NCI-H2029 (cell line): ENCODE results near the gene HCN2.
A peak's percentile ranks its signal among the peaks of the same experiment; 100 is the strongest.

ENCODE experiments used
- DNase-seq: peaks from one replicate; lab custom pipeline; 2025; lab: John Stamatoyannopoulos, UW

The HCN2 gene

DNA sequence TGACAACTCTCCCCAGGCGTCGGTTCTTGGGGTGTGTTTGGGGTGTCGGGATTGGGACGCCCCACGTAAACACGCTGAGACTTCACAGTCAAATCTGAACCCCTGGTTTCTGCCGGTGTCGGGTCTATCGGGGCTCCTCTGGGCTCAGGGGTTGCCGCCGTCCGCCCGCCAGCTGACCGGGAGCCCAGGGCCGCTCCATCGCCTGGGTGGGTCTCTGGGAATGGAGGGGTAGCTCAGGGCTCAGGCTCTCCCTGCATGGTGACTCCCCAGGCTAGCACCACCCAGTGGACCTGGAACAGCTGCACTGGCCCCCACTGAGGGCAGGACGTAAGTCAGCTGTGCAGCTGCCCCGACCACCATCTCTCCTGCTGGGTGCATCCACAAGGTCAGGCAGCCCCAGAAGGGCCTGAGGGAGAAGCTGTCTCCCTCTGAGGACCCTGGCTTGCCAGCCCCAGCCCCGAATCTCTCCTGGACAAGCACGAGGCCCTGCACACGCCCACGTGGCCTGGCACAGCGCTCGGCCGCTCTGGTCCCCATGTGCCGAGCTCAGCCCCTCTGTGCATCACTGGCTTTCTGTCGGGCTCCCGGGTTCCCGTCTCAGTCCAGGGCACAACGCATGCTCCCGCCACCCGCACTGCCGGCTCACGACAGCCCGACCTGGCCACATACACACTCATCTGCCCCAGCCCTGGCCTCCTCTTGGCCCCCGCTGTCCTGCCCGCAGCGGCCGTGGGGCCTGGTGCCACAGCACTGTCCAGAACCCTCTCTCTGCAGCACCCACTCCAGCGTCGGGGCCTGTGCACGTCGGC is 67.3 kb downstream of the HCN2 start:
- no peak for DNase-seq

DNA sequence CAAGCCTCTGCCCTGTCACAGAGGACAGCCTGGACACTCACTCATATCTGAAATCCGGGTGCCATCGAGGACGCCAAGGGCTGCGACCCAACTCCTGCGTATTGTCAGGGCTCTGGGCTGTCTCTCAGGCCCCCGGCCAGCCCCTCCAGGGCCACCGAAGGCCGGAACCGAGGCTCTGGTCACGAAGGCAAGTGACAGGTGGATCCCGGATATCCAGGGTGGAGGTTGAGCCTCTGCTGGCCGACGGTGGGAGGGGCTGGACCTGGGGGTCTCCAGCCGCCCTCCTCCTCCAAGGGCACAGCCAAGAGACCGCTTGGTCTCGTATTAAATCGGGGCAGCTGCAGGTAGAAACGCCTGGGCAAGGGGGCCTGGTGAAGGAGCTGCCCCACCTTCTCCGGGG is 67.9 kb downstream of the HCN2 start:
- no peak for DNase-seq

DNA sequence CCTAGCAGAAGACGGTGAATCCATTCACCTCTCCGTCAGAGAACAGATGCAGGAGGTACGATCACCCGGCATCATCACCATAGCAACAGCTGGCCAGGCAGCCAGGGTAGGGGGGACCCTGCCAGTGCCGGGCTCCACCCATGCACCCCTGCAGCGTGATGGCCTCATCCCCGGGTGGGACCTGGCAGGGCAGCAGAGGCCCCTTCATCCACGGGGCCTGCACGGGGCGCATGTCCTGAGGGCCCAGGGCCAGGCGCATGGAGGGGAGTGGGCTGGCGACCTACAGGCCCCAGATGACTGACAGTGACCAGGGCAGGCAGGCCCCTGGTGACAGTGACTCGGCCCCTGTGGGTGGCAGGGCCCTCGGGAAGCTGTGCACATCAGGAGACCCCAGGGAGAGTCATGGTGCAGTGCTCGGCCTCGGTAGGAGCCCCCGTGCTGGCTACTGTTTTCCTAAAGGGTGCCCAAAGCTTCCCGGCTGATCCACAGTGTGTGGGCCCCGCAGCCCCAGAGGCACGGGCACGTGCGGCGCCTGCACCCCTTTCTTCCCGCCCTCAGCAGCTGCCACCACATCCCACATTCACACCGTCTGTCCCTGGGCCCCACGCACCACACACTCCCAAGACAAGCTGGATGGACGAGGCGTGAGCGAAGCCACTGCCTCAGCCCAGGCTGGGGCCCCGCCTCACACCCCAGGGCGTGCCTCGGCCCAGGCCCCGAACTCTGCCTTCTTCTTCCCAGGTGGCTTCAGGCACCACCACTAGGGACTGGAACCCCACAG is 68.6 kb downstream of the HCN2 start:
- no peak for DNase-seq

DNA sequence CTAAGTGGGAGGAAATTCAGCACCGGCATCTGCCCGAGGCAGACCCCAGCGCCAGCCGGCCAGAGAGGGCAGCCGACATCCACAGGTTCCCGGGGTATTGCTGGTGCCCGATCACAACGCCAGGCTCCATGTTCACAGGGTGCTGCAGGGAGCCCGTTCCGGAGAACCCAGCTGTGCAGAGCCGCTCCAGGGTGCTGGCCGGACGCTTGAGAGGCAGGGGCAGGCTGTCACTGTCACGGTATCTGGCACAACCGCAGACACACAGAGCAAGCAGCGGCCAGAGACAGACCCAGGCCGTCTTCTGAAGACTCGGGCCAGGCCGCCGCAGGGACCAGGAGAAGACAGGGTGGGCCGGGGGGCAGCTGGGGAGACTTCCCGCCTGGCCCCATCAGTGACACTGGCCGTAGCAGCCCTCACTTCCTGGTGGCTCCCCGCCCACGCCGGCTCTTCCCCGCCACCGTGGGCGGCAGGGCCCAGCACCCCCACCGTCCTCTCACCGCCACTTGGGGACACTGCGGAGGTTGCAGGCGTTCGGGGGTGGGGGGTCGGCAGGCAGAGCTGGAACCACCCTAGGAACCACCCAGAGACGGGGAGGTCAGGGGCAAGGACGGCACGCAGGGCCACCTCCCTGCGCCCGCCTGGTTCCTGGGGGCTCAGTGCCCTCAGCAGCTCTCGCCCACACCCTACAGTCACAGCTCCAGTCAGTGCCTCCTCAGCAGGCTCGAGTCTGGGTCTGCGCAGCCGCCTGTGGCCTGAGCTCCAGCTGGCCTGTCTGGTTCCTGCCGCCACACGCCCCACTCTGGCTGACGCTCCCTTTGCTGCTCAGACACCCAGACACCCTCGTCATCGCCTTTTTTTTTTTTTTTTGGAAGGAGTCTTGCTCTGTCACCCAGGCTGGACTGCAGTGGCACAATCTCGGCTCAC is 69.5 kb downstream of the HCN2 start:
- DNase-seq: no peak

DNA sequence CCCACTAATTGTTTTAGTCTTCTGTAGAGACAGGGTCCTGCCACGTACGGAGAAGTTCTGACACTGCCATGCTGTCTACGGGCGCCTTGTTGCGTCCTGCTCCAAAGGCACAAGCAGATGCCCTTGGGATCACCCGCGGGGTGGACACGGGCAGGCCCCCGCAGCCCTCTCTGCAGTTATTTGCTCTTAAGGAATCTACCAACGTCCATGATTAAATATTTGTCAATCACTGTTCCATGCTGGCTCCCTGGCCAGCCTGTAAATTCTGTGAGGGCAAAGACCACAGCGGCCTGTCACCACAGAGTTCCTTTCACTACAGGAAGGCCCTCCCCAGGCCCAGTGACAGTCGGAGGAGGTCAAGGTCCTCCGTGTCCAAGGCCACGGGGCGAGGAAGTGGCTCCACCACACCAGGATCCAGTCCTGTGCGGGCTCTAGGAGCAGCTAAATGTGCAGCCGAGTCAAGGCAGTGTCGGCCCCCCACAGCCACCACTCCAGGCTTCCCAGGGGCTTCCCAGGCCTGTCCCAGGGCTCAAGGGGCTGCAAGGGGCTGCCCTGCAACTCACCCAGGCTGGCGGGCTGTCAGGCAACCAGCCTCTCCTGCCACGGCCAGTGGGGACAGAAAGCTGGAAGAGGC is 71.2 kb downstream of the HCN2 start:
- no peak for DNase-seq

DNA sequence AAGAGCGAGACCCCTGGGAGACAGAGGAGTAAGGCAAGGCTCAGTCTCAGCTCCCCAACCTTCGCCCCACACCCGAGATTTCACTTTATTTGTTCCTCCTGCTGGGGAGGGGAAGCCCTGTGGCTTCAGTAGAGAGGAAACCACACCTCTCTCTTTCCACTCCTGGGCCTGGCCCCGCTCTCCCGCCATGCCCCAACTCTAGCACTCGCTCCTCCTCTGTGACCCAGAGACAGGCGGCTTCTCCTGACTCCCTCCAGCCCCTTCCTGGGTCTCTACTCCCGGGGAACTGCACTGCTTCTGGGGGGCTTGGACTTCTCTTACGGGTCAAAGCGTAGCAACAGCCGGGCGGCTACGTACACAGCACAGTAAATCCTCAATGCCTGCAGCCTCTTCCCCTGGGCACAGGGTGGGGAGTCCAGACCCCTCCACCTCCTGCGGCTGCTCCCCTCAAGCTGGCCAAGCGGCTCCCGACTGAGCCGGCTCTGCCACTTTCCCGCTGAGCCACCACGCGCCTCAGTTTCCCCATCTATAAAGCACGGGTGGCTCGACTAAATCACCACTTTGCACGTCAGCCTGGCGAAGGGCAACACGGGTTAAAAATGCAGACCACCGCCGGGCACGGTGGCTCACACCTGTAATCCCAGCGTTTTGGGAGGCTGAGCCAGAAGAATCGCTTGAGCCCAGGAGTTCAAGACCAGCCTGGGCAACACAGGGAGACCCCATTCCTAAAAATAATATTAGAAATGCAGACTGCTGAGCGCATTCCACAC is 71.9 kb downstream of the HCN2 start:
- DNase-seq: no peak

DNA sequence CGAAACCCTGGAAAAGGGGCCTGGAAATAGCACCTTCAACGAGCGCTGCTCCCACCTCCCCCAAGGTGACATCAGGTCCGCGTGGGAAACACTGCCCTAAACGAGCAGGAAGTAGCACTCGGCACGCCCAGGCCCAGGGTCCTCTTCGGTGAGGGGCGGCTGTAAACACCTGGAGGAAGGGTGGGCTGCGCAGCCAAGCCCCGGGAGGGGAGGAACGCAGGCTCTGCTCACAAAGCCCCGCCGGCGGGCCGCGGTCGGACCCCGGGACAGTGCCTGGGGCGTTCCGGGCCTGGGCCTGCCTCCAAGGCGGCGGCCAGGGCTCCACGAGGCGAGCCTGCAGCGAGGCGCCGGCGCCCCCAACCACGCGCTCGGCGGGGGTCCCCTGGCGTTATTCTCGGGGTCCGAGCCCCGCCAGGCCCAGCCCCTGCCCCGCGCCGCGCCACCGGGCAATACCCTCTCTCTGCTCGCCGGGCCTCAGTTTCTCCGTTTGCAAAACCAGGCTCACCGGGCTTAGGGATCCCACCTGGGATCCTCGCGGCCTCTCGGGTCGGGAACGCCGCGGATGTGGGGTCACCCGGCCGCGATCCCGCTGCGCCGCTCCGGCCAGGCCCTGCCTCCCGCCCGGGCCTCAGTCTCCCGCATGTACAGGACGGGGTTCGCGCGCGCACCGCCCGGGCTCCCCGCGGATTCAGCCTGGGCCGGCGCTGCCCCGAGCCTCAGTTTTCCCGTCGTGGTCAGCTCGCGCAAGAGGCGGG is 72.7 kb downstream of the HCN2 start:
- DNase-seq: peak; percentile 55

DNA sequence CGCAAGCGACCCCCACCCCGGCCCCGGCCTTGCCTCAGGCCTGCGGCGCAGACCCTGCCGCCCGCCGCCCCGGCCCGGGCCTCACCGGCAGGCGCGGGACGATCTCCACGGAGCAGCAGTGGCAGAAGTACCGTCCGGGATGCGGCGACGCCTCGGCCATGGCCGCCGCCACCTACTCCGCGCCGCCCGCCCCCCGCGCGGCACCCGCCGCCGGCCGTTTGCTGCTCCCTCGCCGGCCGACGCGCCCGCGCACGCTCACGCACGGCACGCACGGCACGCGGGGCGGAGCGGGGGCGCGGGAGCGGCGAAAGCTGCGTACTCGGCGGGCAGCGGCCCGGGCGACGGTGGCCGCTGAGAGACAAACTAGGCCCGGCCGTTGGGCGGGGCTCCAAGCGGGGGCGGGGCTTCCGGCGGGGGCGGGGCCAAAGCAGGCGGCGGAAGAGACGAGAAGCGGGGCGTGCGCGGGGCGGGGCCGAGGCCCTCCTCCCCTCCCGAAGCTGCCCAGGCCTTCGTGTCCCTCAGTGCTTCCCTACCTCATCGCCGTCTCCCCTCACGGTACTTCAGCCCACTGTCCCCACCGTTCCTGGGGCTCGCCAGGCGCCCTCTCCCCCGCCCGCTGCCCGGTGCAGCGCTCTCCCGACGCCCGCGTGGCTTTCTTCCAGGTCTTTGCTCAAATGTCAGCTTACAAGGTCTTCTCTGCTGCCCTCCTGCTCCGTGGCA is 73.4 kb downstream of the HCN2 start, which contains the start of gene RNF126:
Gene RNF126 (minus strand): TSS at position 253 of the 720 bp plus-strand sequence. CDS start 93 bp downstream, at position 160.
- DNase-seq: peak; percentile 86

DNA sequence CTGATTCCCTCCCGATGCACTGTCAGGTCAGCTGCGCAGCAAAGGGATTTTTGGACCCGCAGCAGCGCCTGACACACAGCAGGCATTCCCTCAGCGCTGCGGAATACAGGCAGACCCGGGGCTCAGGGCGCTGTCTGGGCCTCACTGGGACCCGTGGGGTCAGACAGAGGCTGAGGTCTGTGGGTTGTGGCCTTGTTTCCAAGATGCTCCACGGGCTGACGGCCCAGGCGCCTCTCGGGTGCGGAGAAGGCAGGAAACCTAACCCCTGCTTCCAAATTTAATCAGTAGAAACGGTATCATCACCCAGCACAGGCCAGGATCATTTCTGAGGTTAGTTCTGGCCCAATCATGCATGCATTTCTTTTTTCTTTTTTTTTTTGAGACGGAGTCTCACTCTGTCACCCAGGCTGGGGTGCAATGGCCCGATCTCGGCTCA is 74.0 kb downstream of the HCN2 start:
- DNase-seq: no peak

DNA sequence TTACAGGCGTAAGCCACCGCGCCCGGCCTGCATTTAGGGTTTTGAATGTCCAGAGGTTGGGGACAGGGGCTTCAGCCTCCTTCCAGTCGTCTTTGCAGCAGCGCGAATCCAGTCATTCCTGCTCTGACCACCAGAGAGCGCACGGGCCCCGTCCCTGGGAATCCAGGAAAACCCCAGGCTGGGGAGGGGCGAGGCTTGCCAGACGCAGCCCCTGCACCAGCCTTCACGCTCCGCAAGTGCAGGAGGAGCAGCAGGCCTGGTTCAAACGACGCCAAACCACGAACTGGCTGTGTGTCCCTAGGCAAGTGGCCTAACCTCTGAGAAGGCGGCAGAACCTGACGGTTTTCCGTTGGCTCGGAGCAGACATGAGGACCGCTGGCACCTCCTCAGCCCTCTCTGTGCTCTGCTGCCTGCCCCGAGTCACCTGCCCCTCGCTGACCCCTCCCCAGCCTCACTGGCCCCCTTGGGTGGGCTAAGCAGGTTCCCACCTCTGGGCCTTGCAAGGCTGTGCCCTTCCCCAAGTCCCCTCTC is 75.3 kb downstream of the HCN2 start:
- DNase-seq: peak; percentile 67
